ENCODE results near the gene ZMIZ2. TPM values are rescaled to one million over a fixed set of nuclear protein-coding genes. Genes with fewer than 3 reads are reported as not detected.
"Not testable (repeated sequence)": the region's sequence is repeated elsewhere in the genome, so short reads cannot be mapped to it uniquely, and the experiment has no call there.

Gene ZMIZ2
- total RNA-seq, 4 donors from 2014 or later, result 13.5 to 26.3 (median 15.3) TPM

DNA sequence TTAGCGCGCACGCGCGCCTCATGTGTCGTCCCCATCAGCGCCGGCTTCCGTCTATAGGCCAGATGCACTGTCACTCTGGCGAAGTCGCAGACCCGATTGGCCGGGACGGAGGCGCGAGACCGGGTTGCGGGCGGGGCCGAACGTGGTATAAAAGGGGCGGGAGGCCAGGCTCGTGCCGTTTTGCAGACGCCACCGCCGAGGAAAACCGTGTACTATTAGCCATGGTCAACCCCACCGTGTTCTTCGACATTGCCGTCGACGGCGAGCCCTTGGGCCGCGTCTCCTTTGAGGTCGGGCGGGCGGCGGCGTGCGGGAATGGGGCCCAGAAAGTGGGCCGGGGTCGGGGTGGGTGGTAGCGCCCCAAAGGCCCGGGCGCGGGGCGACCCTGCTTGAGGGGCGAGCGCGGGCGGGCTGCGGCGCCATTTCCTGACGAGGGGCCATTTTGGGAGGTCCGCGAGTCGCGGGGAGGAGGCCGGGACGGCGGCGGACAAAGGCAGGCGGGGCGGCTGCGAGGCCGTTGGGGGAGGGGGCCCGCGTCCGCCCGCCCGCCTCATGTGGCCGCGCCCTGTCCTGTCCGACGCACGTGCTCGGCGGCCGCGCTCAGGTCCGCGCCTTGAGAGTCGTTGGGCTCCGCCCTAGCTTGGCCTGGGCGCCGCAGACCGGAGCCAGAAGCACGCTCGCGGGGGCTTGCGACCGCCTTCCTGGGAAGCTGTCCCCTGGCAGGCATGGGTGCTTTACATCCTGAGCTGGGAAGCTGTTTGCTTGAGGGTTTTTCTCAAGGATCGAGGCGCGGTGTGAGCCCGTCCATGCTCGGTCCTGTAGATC, 48.1 kb downstream of the ZMIZ2 start, which contains the start of gene PPIA:
Gene PPIA, plus strand, starts transcription at position 178 of the 825 bp plus-strand sequence. Its CDS starts 44 bp downstream, at position 222.
- DNase-seq (ENCODE audit: low spot score) (peak; percentile 93), ATAC-seq (ENCODE audit: low FRiP score) (peak; percentile 95)
- TF ChIP-seq, protein P1, sequence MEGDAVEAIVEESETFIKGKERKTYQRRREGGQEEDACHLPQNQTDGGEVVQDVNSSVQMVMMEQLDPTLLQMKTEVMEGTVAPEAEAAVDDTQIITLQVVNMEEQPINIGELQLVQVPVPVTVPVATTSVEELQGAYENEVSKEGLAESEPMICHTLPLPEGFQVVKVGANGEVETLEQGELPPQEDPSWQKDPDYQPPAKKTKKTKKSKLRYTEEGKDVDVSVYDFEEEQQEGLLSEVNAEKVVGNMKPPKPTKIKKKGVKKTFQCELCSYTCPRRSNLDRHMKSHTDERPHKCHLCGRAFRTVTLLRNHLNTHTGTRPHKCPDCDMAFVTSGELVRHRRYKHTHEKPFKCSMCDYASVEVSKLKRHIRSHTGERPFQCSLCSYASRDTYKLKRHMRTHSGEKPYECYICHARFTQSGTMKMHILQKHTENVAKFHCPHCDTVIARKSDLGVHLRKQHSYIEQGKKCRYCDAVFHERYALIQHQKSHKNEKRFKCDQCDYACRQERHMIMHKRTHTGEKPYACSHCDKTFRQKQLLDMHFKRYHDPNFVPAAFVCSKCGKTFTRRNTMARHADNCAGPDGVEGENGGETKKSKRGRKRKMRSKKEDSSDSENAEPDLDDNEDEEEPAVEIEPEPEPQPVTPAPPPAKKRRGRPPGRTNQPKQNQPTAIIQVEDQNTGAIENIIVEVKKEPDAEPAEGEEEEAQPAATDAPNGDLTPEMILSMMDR (IDR thresholded peaks at IDR 0.05), result no peak

DNA sequence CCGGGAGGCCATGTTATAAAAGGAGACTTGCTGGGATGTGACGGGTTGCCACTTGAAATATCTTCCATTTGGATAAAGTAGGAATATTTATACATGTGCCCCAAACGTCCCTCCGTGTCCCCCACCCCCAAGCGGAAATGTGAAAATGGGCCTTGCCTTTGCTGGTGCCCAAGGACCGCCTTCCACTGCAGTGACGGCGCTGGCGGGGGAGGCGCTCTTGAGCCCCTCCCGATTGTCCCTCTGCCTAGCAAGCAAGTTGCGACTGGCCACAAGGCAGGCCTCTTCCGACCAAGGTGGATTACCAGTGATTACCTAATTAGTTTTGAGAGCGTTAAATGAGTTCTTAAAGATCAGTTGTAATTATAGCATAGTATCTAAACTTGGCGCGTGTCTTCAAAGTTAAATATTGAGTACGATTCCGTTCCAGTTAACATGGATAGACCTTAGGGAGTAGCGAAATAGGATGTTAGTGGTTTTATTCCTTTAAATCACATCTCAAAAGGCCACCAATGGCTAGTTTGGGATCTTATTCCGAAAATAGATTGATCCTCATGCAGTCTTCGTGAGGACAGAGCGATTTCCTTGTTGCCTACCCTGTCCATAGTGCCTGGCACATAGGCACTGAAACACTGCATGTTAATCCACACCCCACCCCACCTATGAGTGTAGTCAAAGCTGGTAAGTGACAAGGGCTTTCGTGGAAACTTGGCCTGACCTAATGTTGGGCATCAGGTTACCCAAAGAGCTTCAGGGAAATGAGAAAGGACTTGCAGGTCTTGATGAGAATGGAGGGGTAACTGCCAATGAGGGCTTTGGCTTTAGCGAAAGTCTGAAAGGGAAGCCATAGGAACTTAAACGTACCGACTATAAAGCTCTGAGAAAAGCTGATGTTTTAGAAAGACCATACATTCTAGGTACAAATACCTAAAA, 48.9 kb downstream of the ZMIZ2 start:
- TF ChIP-seq, protein P1 (IDR thresholded peaks at IDR 0.05), result no peak
- ATAC-seq (ENCODE audit: low FRiP score) (peak; percentile 73), DNase-seq (ENCODE audit: low spot score) (peak; percentile 75)

DNA sequence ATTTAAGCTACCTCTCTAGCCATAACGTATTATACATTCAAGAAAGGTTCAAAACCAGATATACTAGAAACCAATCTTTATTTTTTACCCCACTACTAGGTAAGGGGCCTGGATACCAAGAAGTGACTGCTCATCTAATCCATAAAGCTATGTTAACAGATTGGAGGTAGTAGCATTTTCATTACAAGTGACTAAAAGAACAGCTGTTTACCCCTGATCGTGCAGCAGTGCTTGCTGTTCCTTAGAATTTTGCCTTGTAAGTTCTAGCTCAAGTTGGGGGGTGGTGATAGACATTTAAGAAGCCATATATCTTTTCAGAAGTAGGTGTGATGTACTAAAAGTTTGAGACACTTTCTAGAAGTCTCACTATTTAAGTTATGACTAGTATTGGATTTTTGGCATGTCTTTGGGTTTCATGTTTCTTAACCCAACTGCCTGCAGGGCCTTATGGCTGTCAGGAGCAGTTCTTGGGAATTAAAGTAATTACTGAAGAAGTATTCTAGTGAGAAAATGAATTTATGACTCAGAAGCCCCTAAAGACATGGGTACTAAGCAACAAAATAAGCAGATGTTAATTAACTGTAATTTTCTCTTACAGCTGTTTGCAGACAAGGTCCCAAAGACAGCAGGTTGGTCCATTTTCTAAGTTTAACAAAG, 50.1 kb downstream of the ZMIZ2 start:
- DNase-seq (ENCODE audit: low spot score), result no peak
- TF ChIP-seq, protein P1 (IDR thresholded peaks at IDR 0.05), result no peak
- no peak for ATAC-seq (ENCODE audit: low FRiP score)

DNA sequence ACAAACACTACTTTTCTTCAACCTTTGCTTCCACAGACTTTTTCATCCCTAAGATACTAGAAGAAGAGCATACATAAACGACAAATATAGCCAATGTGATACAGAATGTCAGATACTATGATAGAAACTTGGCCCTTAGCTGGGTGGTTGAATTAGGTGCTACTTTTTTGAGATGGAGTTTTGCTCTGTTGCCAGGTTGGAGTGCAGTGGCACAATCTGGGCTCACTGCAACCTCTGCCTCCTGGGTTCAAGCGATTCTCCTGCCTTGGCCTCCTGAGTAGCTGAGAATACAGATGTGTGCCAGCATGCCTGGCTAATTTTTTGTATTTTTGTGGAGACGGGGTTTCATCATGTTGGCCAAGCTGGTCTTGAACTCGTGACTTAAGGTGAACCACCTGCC, 51.3 kb downstream of the ZMIZ2 start:
- DNase-seq (ENCODE audit: low spot score) (no peak), ATAC-seq (ENCODE audit: low FRiP score) (no peak)
- TF ChIP-seq, protein P1 (IDR thresholded peaks at IDR 0.05), result no peak

DNA sequence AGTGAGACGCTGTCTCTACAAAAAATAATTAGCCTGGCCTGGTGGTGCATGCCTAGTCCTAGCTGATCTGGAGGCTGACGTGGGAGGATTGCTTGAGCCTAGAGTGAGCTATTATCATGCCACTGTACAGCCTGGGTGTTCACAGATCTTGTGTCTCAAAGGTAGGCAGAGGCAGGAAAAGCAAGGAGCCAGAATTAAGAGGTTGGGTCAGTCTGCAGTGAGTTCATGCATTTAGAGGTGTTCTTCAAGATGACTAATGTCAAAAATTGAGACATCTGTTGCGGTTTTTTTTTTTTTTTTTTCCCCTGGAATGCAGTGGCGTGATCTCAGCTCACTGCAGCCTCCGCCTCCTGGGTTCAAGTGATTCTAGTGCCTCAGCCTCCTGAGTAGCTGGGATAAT, 53.2 kb downstream of the ZMIZ2 start:
- ATAC-seq (ENCODE audit: low FRiP score) (no peak), DNase-seq (ENCODE audit: low spot score) (no peak)
- TF ChIP-seq, protein P1 (IDR thresholded peaks at IDR 0.05), result no peak

DNA sequence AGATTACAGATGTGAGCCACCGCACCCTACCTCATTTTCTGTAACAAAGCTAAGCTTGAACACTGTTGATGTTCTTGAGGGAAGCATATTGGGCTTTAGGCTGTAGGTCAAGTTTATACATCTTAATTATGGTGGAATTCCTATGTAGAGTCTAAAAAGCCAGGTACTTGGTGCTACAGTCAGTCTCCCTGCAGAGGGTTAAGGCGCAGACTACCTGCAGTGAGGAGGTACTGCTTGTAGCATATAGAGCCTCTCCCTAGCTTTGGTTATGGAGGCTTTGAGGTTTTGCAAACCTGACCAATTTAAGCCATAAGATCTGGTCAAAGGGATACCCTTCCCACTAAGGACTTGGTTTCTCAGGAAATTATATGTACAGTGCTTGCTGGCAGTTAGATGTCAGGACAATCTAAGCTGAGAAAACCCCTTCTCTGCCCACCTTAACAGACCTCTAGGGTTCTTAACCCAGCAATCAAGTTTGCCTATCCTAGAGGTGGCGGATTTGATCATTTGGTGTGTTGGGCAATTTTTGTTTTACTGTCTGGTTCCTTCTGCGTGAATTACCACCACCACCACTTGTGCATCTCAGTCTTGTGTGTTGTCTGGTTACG, 53.9 kb downstream of the ZMIZ2 start:
- TF ChIP-seq, protein P1 (IDR thresholded peaks at IDR 0.05), result no peak
- ATAC-seq (ENCODE audit: low FRiP score) (no peak), DNase-seq (ENCODE audit: low spot score) (no peak)

DNA sequence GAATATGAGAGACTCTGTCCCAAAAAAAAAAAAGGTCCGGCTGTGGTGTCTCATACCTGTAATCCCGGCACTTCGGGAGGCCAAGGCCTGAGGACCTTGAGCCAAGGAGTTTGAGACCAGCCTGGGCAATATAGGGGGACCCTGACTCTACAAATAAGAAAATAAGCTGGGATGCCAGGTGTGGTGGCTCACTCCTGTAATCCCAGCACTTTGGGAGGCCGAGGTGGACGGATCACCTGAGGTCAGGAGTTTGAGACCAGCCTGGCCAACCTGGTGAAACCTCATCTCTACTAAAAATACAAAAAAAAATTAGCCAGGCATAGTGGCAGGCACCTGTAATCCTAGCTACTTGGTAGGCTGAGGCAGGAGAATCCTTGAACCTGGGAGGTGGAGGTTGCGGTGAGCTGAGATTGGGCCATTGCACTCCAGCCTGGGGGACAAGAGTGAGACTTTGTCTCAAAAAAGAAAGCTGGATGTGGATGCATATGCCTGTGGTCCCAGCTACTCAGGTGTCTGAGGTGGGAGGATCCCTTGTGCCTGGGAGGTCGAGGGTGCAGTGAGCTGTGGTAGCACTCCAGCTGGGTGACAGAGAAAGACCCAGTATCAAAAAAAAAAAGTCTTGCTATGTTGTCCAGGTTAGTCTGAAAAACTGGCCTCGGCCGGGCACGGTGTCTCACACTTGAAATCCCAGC, 55.3 kb downstream of the ZMIZ2 start:
- DNase-seq (ENCODE audit: low spot score); ATAC-seq (ENCODE audit: low FRiP score): not testable (repeated sequence)

All from omental fat pad (tissue), 4 donors.